Stimulated activated CD8-positive, alpha-beta memory T cell treated with anti-CD3 and anti-CD28 coated beads, Interleukin-7, amount 100 ng/mL, for 24 hours (primary cell): ENCODE data around the gene TBC1D8.
A peak's percentile ranks its signal among the peaks of the same experiment; 100 is the strongest.

Source experiments
- DNase-seq: peaks from one replicate; pipeline ENCODE4 v3.0.0-alpha.2; 2020; ENCODE audit warnings: low read depth

TBC1D8 gene

GRCh38 chr2:101026923-101027469, 124.2 kb downstream of the TBC1D8 start:
- DNase-seq: no peak

- no peak for DNase-seq
Observed at GRCh38 chr2:101026253-101026701, 124.9 kb downstream of the TBC1D8 start.

- DNase-seq: no peak
Observed at GRCh38 chr2:101025561-101025960, 125.6 kb downstream of the TBC1D8 start.

- no peak for DNase-seq
Observed at GRCh38 chr2:101023327-101024107, 127.7 kb downstream of the TBC1D8 start.

- no peak for DNase-seq
Observed at GRCh38 chr2:101022221-101022620, 129.0 kb downstream of the TBC1D8 start.

GRCh38 chr2:101018934-101019333, 132.2 kb downstream of the TBC1D8 start:
- no peak for DNase-seq

- no peak for DNase-seq
Observed at GRCh38 chr2:101017371-101017770, 133.8 kb downstream of the TBC1D8 start.

GRCh38 chr2:101014264-101014857, 136.8 kb downstream of the TBC1D8 start:
- no peak for DNase-seq

GRCh38 chr2:101012706-101013181, 138.4 kb downstream of the TBC1D8 start:
- DNase-seq: no peak

GRCh38 chr2:101012054-101012705, 139.0 kb downstream of the TBC1D8 start:
- DNase-seq: no peak

GRCh38 chr2:101011152-101011551, 140.0 kb downstream of the TBC1D8 start:
- no peak for DNase-seq

- no peak for DNase-seq
Observed at GRCh38 chr2:101007415-101008345, 143.5 kb downstream of the TBC1D8 start.

GRCh38 chr2:101006065-101006715, 145.0 kb downstream of the TBC1D8 start:
- DNase-seq: no peak

- no peak for DNase-seq
Observed at GRCh38 chr2:101004620-101005325, 146.4 kb downstream of the TBC1D8 start.

GRCh38 chr2:101003278-101003775, 147.9 kb downstream of the TBC1D8 start:
- no peak for DNase-seq

- DNase-seq: peak; percentile 28
Observed at GRCh38 chr2:101002562-101003277, 148.5 kb downstream of the TBC1D8 start.

GRCh38 chr2:101001691-101002561, 149.3 kb downstream of the TBC1D8 start, which contains the start of gene RPL31:
Gene RPL31 (plus strand): TSS chr2:101002289. CDS start chr2:101002702, 413 bp downstream.
- DNase-seq: peak; percentile 90

- no peak for DNase-seq
Observed at GRCh38 chr2:100999995-101000394, 151.2 kb downstream of the TBC1D8 start.
